DOHH2 (cell line): ENCODE data around the gene IL25.

Source experiments
- H3F3A ChIP-seq: fragments of 200-600 bp; sonication (generic), shearing (Covaris generic); 2 replicates; pipeline ENCODE4 v1.6.0; 2016; ENCODE audit warnings: antibody characterized with exemption, mild to moderate bottlenecking; ENCODE audit not compliant: control insufficient read depth, insufficient read depth
- H3K27ac ChIP-seq: fragments of 200-600 bp; sonication (generic); 2 replicates; pipeline ENCODE4 v1.5.1; 2014; ENCODE audit warnings: low read depth, mild to moderate bottlenecking, low read length, moderate library complexity
- H3K27me3 ChIP-seq: fragments of 200-600 bp; sonication (generic); 2 replicates; pipeline ENCODE4 v1.6.1; 2014; ENCODE audit warnings: mild to moderate bottlenecking, low read length, mixed read lengths; ENCODE audit not compliant: control insufficient read depth
- H3K36me3 ChIP-seq: fragments of 200-600 bp; sonication (generic); 2 replicates; pipeline ENCODE4 v1.6.1; 2014; ENCODE audit warnings: mild to moderate bottlenecking, low read length, moderate library complexity, mixed read lengths; ENCODE audit not compliant: control insufficient read depth
- H3K4me1 ChIP-seq: fragments of 200-600 bp; sonication (generic); 2 replicates; pipeline ENCODE4 v1.6.1; 2014; ENCODE audit warnings: mild to moderate bottlenecking, low read length, mixed read lengths; ENCODE audit not compliant: control insufficient read depth
- H3K4me2 ChIP-seq: fragments of 200-600 bp; sonication (generic); 2 replicates; pipeline ENCODE4 v1.6.0; 2014; ENCODE audit warnings: mild to moderate bottlenecking, low read length, moderate library complexity
- H3K4me3 ChIP-seq: fragments of 200-600 bp; sonication (generic); 2 replicates; pipeline ENCODE4 v1.5.1; 2014; ENCODE audit warnings: mild to moderate bottlenecking, low read length, mixed read lengths
- H3K79me2 ChIP-seq: fragments of 200-600 bp; sonication (generic); 2 replicates; pipeline ENCODE4 v1.6.1; 2014; ENCODE audit warnings: mild to moderate bottlenecking, low read length, mixed read lengths; ENCODE audit not compliant: control insufficient read depth
- H3K9me2 ChIP-seq: fragments of 200-600 bp; sonication (generic); replicated peaks from 2 replicates; pipeline ENCODE4 v1.6.1; 2014; ENCODE audit warnings: mild to moderate bottlenecking, low read length, mixed read lengths; ENCODE audit not compliant: control insufficient read depth
- H3K9me3 ChIP-seq: fragments of 200-600 bp; sonication (generic); 2 replicates; pipeline ENCODE4 v1.6.1; 2014; ENCODE audit warnings: antibody characterized with exemption, low read length, mixed read lengths; ENCODE audit not compliant: control insufficient read depth, insufficient read depth
- H4K20me1 ChIP-seq: fragments of 200-600 bp; sonication (generic); 2 replicates; pipeline ENCODE4 v1.6.0; 2014; ENCODE audit warnings: low read depth, mild to moderate bottlenecking, antibody characterized with exemption, low read length, moderate library complexity; ENCODE audit not compliant: control insufficient read depth, insufficient read depth
- EZH2phosphoT487 ChIP-seq: fragments of 200-600 bp; sonication (generic); IDR thresholded peaks from 2 replicates; pipeline ENCODE4 v1.6.1; 2017; ENCODE audit warnings: borderline replicate concordance, mild to moderate bottlenecking, antibody characterized with exemption, low read length, moderate library complexity, mixed read lengths
- TF ChIP-seq, protein P1 (sequence below): fragments of 200-600 bp; sonication (generic); IDR thresholded peaks from one replicate; pipeline ENCODE4 v1.5.1; 2014; ENCODE audit warnings: antibody characterized with exemption, mild to moderate bottlenecking, low read depth, low read length; ENCODE audit not compliant: poor library complexity, severe bottlenecking

The IL25 gene

DNA sequence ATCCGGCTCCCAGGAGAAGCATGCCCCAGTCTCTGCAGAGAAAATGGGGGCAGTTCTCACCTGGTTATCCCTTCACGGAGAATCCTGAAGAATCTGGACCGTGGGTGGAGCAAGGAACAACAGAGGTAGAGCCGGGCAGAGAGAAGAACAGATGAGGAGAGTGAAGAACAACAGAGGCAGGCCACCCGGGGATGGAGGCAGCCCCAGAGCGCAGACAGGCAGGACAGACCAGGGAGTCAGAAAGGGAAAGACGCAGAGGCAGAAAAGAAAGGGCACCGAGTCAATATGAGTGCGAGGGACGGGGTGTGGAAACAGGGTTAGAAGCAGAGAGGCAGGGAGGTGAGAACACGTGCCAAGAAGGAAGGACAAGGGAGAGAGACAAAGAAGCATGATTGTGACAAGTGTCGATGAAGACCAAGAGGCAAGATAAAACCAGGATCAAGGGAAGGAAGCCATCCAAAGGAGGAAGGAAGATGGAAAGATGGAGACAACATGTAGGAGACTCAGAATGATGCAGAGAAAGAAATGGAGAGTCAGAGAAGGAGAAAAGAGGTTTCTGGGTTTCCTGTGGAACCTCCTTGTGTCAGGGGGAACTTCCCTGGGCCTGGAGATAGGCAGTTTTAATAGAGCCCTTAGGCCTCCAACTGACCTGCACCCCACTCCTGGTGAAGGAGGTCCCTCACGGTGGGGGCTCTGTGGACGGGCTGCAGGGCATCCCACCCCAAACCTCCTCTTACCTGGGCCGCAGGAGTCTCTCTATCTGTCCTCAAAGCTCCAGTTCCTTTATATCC lies 35.1 kb downstream of the IL25 start, which contains the start of gene MYH6:
TSS of gene MYH6 (minus strand) at position 758 of the 791 bp plus-strand sequence. CDS start 1,050 bp downstream, outside the sequence.
- H3K4me1 ChIP-seq, result no peaks in the 10 kb centered on the region
- H3K4me2 ChIP-seq, result no peak within 1 kb of the TSS
- H3K9me2 ChIP-seq, result no peaks in the 10 kb centered on the region
- no peak within 1 kb of the TSS for H3K4me3 ChIP-seq
- H3K27ac ChIP-seq, result no peak within 1 kb of the TSS
- TF ChIP-seq, protein P1, sequence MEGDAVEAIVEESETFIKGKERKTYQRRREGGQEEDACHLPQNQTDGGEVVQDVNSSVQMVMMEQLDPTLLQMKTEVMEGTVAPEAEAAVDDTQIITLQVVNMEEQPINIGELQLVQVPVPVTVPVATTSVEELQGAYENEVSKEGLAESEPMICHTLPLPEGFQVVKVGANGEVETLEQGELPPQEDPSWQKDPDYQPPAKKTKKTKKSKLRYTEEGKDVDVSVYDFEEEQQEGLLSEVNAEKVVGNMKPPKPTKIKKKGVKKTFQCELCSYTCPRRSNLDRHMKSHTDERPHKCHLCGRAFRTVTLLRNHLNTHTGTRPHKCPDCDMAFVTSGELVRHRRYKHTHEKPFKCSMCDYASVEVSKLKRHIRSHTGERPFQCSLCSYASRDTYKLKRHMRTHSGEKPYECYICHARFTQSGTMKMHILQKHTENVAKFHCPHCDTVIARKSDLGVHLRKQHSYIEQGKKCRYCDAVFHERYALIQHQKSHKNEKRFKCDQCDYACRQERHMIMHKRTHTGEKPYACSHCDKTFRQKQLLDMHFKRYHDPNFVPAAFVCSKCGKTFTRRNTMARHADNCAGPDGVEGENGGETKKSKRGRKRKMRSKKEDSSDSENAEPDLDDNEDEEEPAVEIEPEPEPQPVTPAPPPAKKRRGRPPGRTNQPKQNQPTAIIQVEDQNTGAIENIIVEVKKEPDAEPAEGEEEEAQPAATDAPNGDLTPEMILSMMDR, result no peak
- no peak for TF ChIP-seq EZH2phosphoT487
- H3K27me3 ChIP-seq, result no peaks in the 10 kb centered on the region
- H3F3A ChIP-seq, result no peaks in the 10 kb centered on the region
- no peaks in the 10 kb centered on the region for H4K20me1 ChIP-seq
- H3K36me3 ChIP-seq, result no peaks in the 10 kb centered on the region
- H3K9me3 ChIP-seq, result no peaks in the 10 kb centered on the region
- no peaks in the 10 kb centered on the region for H3K79me2 ChIP-seq

DNA sequence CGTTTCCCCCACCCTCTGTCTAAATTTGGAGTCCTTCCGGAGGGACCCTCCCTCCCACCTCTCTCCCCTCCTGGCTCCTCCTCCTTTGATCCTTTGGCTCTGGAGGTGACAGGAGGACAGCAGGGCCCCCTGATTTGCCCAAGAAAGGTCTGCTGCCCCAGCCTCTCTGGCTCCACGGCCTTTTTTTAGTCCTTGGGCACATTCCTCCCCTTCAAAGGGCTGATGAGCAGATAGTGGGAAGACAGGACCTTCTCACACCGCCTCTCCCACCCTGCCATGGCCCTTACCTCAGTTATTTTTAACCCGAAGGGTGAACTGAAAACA lies 35.7 kb downstream of the IL25 start:
- H3K4me1 ChIP-seq, result no peaks in the 10 kb centered on the region
- no peaks in the 10 kb centered on the region for H3K79me2 ChIP-seq
- no peaks in the 10 kb centered on the region for H3K9me3 ChIP-seq
- H3K36me3 ChIP-seq, result no peaks in the 10 kb centered on the region
- no peak overlapping the region for H3K4me2 ChIP-seq
- H3K4me3 ChIP-seq, result no peak overlapping the region
- H3K9me2 ChIP-seq, result no peaks in the 10 kb centered on the region
- H4K20me1 ChIP-seq, result no peaks in the 10 kb centered on the region
- TF ChIP-seq EZH2phosphoT487, result no peak
- TF ChIP-seq, protein P1, result no peak
- H3F3A ChIP-seq, result no peaks in the 10 kb centered on the region
- H3K27ac ChIP-seq, result no peak overlapping the region
- H3K27me3 ChIP-seq, result no peaks in the 10 kb centered on the region

DNA sequence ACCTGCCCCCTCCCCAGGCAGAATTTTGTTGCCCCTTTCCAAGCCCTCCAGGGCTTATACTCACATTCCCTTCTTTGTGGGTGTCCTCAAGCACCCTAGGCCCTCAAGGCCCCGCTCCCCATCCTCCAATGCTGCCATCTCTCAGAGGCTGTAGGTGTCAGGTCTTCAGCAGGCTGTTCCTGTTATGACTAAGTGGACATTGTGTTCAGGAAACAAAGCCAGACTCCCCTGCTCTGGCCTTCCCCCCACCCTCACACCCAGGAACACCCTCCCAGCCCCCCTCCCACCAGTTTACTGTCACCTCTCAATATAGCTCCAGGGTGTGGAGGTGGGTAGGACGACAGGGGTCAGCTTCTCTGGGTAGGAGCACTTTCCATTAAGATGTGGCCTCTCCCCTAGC lies 36.9 kb downstream of the IL25 start:
- no peak for TF ChIP-seq EZH2phosphoT487
- TF ChIP-seq, protein P1, result no peak
- Histone ChIP-seq H3K4me2 (no peak overlapping the region), H3K79me2 (no peaks in the 10 kb centered on the region), H3K27ac (no peak overlapping the region), H3K27me3 (no peaks in the 10 kb centered on the region), H3K36me3 (no peaks in the 10 kb centered on the region), H3K9me2 (no peaks in the 10 kb centered on the region), H4K20me1 (no peaks in the 10 kb centered on the region), H3F3A (no peaks in the 10 kb centered on the region), H3K4me3 (no peak overlapping the region), H3K4me1 (no peaks in the 10 kb centered on the region), H3K9me3 (no peaks in the 10 kb centered on the region)
